ENCODE measurements around the gene PLEKHG4. TPM values are rescaled to one million over a fixed set of nuclear protein-coding genes. Genes with fewer than 3 reads are reported as not detected.

PLEKHG4 gene
- total RNA-seq, 1 donor from 2014 or later = 9.8 TPM

DNA sequence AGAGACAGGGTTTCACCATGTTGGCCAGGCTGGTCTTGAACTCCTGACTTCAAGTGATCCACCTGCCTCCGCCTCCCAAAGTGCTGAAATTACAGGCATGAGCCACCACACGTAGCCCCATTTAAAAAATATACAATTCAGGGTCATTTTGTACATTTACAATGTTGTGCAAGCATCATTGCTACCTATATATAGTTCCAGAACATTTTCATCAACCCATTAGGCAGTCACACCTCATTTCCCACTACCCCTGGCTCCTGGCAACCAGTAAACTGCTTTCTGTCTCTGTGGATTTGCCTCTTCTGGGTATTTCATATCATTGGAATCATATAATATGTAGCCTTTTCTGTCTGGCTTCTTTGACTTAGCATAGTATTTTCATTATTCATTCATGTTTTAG lies 54.0 kb downstream of the PLEKHG4 start:
- H3K27ac ChIP-seq = no peak overlapping the region
- TF ChIP-seq POLR2AphosphoS5 (IDR thresholded peaks at IDR 0.05; ENCODE audit: insufficient read depth in 1 of 2, low read depth in 1 of 2) = no peak
- no peak for TF ChIP-seq POLR2A (IDR thresholded peaks at IDR 0.05)
- TF ChIP-seq CTCF (IDR thresholded peaks at IDR 0.05) = no peak
- intact Hi-C loops (cut with DNase I) = no loop called here
- no peaks in the 10 kb centered on the region for H3K36me3 ChIP-seq
- no peaks in the 10 kb centered on the region for H3K27me3 ChIP-seq
- no peaks in the 10 kb centered on the region for H3K9me3 ChIP-seq
- H3K4me3 ChIP-seq = no peak overlapping the region
- H3K4me1 ChIP-seq = no peaks in the 10 kb centered on the region
- no peak for DNase-seq (ENCODE audit: extremely low spot score in 2 of 2)

DNA sequence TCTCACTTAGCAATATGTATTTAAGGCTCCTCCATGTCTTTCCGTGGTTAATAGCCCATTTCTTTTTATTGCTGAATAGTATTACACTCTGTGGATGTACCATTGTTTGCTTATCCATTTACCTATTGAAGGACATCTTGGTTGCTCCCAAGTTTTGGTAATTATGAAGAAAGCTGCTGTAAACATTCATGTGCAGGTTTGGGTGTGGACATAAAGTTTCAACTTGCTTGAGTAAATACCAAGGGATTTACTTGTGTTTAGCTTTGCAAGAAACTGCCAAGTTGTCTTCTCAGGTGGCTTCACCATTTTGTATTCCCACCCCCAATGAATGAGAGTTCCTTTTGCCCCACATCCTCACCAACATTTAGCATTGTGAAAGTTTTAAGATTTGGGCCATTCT lies 56.8 kb downstream of the PLEKHG4 start:
- Histone ChIP-seq H3K27me3 (no peaks in the 10 kb centered on the region), H3K4me3 (no peak overlapping the region), H3K36me3 (no peaks in the 10 kb centered on the region), H3K9me3 (no peaks in the 10 kb centered on the region), H3K27ac (no peak overlapping the region), H3K4me1 (no peaks in the 10 kb centered on the region)
- TF ChIP-seq POLR2AphosphoS5 (IDR thresholded peaks at IDR 0.05; ENCODE audit: insufficient read depth in 1 of 2, low read depth in 1 of 2) (no peak), POLR2A (IDR thresholded peaks at IDR 0.05) (no peak)
- no peak for DNase-seq (ENCODE audit: extremely low spot score in 2 of 2)
- intact Hi-C loops (cut with DNase I) = no loop called here

- intact Hi-C loops (cut with DNase I) = no loop called here
- no peaks in the 10 kb centered on the region for H3K36me3 ChIP-seq
- H3K4me3 ChIP-seq = no peak overlapping the region
- TF ChIP-seq POLR2AphosphoS5 (IDR thresholded peaks at IDR 0.05; ENCODE audit: insufficient read depth in 1 of 2, low read depth in 1 of 2) (no peak), POLR2A (IDR thresholded peaks at IDR 0.05) (no peak), CTCF (IDR thresholded peaks at IDR 0.05) (no peak)
- no peak overlapping the region for H3K27ac ChIP-seq
- H3K27me3 ChIP-seq = no peaks in the 10 kb centered on the region
- no peaks in the 10 kb centered on the region for H3K4me1 ChIP-seq
- no peaks in the 10 kb centered on the region for H3K9me3 ChIP-seq
- DNase-seq (ENCODE audit: extremely low spot score in 2 of 2) = no peak
These were observed 57.3 kb downstream of the PLEKHG4 start for GRCh38 chr16:67336648-67337047.

Other genes starting within 250 kb of the PLEKHG4 start
- gene PHAF1, start 169.6 kb upstream of the PLEKHG4 start, total RNA-seq = 23.3 TPM
- gene B3GNT9, start 128.5 kb upstream of the PLEKHG4 start, total RNA-seq = 12.8 TPM
- 22.3 TPM for gene TRADD, start 119.6 kb upstream of the PLEKHG4 start, total RNA-seq
- gene FBXL8, start 119.6 kb upstream of the PLEKHG4 start, total RNA-seq = 31.4 TPM
- gene HSF4, start 114.8 kb upstream of the PLEKHG4 start, total RNA-seq = 54.3 TPM
- 19.2 TPM for gene NOL3, start 109.0 kb upstream of the PLEKHG4 start, total RNA-seq
- 17.4 TPM for gene MATCAP1, start 95.6 kb upstream of the PLEKHG4 start, total RNA-seq
- gene EXOC3L1, start 89.4 kb upstream of the PLEKHG4 start, total RNA-seq = 2.5 TPM
- gene E2F4, start 87.4 kb upstream of the PLEKHG4 start, total RNA-seq = 78.1 TPM
- 21.6 TPM for gene ELMO3, start 80.4 kb upstream of the PLEKHG4 start, total RNA-seq
- 48.9 TPM for gene TMEM208, start 52.4 kb upstream of the PLEKHG4 start, total RNA-seq
- gene FHOD1, start 32.1 kb upstream of the PLEKHG4 start, total RNA-seq = 17.2 TPM
- gene SLC9A5, start 30.6 kb upstream of the PLEKHG4 start, total RNA-seq = 0.49 TPM
- not detected for gene KCTD19, start 47.2 kb downstream of the PLEKHG4 start, total RNA-seq
- not detected for gene LRRC36, start 47.3 kb downstream of the PLEKHG4 start, total RNA-seq
- 28.2 TPM for gene TPPP3, start 114.0 kb downstream of the PLEKHG4 start, total RNA-seq
- gene ZDHHC1, start 136.9 kb downstream of the PLEKHG4 start, total RNA-seq = 22.3 TPM
- gene HSD11B2, start 151.6 kb downstream of the PLEKHG4 start, total RNA-seq = 30.2 TPM
- gene ATP6V0D1, start 201.6 kb downstream of the PLEKHG4 start, total RNA-seq = 110 TPM
- gene AGRP, start 204.0 kb downstream of the PLEKHG4 start, total RNA-seq = not detected
- 54.8 TPM for gene RIPOR1, start 249.3 kb downstream of the PLEKHG4 start, total RNA-seq